Measurements from ENCODE around the gene SLC24A3. TPM values are rescaled to one million over a fixed set of nuclear protein-coding genes. Genes with fewer than 3 reads are reported as not detected.

Gene SLC24A3
- total RNA-seq, 1 experiment from 2014 or later: not detected

DNA sequence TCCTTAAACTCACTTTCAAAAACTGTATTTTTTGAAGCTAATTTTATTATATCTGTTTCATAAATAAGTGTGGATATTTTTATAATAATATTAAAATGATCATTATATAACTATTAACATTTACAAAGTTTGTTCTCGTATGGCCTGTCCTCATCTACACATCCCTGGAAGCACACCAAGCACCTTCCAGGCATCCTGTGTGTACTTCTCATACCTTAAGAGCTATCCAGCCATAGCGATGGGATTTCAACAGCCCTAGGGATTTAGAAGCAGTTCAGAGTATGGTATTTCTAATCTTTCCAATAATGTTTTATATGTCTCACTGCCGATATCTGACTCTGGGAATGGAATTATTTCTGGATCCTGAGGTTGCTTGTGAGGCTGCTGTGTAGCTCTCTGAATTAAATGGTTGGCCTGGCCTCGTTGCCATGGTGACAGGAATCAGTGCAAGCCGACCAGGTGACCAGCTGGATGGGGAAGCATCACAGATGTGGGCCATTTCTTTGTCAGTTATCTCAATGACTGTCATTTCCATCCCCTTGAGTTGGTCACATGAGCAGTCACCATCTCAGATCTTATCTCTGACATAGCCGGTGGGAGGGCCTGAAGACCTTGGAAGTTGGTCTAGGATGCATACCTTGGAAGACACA is 280.4 kb downstream of the SLC24A3 start:
- Histone ChIP-seq H3K27ac (ENCODE audit: low read length) (no peak overlapping the region), H3K36me3 (ENCODE audit: control insufficient read depth, insufficient read depth, low read length) (no peaks in the 10 kb centered on the region), H3K9me3 (ENCODE audit: control insufficient read depth, insufficient read depth, low read depth, low read length) (no peaks in the 10 kb centered on the region), H3K4me3 (ENCODE audit: low read depth in 2 of 2, low read length in 2 of 2) (no peak overlapping the region), H3K4me1 (ENCODE audit: control insufficient read depth, insufficient read depth, low read length) (no peaks in the 10 kb centered on the region), H3K27me3 (ENCODE audit: control insufficient read depth, insufficient read depth, low read length) (peaks cover 4% of the 10 kb centered on the region; the same call in 1 of the 2 replicates)
- no peak for TF ChIP-seq POLR2AphosphoS5 (IDR thresholded peaks at IDR 0.05; ENCODE audit: low read depth, low read length)
- TF ChIP-seq, protein P1, sequence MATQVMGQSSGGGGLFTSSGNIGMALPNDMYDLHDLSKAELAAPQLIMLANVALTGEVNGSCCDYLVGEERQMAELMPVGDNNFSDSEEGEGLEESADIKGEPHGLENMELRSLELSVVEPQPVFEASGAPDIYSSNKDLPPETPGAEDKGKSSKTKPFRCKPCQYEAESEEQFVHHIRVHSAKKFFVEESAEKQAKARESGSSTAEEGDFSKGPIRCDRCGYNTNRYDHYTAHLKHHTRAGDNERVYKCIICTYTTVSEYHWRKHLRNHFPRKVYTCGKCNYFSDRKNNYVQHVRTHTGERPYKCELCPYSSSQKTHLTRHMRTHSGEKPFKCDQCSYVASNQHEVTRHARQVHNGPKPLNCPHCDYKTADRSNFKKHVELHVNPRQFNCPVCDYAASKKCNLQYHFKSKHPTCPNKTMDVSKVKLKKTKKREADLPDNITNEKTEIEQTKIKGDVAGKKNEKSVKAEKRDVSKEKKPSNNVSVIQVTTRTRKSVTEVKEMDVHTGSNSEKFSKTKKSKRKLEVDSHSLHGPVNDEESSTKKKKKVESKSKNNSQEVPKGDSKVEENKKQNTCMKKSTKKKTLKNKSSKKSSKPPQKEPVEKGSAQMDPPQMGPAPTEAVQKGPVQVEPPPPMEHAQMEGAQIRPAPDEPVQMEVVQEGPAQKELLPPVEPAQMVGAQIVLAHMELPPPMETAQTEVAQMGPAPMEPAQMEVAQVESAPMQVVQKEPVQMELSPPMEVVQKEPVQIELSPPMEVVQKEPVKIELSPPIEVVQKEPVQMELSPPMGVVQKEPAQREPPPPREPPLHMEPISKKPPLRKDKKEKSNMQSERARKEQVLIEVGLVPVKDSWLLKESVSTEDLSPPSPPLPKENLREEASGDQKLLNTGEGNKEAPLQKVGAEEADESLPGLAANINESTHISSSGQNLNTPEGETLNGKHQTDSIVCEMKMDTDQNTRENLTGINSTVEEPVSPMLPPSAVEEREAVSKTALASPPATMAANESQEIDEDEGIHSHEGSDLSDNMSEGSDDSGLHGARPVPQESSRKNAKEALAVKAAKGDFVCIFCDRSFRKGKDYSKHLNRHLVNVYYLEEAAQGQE (IDR thresholded peaks at IDR 0.05; ENCODE audit: insufficient read depth in 1 of 2, low read depth in 2 of 2, low read length in 1 of 2): no peak
- TF ChIP-seq TCF7L2 (IDR thresholded peaks at IDR 0.05; ENCODE audit: low read depth, low read length): no peak
- TF ChIP-seq SIN3A (IDR thresholded peaks at IDR 0.05; ENCODE audit: borderline replicate concordance, insufficient read depth, low read depth, low read length): no peak
- TF ChIP-seq, protein P2, sequence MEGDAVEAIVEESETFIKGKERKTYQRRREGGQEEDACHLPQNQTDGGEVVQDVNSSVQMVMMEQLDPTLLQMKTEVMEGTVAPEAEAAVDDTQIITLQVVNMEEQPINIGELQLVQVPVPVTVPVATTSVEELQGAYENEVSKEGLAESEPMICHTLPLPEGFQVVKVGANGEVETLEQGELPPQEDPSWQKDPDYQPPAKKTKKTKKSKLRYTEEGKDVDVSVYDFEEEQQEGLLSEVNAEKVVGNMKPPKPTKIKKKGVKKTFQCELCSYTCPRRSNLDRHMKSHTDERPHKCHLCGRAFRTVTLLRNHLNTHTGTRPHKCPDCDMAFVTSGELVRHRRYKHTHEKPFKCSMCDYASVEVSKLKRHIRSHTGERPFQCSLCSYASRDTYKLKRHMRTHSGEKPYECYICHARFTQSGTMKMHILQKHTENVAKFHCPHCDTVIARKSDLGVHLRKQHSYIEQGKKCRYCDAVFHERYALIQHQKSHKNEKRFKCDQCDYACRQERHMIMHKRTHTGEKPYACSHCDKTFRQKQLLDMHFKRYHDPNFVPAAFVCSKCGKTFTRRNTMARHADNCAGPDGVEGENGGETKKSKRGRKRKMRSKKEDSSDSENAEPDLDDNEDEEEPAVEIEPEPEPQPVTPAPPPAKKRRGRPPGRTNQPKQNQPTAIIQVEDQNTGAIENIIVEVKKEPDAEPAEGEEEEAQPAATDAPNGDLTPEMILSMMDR (IDR thresholded peaks at IDR 0.05): no peak
- BruUV-seq (replicated peaks): no TSS peak
- intact Hi-C loops (cut with micrococcal nuclease; ENCODE audit: unreplicated experiment) (no loop called here), in situ Hi-C loops (cut with HindIII; ENCODE audit: low pct_unique_long_range_greater_than_20kb, low sequenced_read_pairs) (no loop called here)
- ChIA-PET CTCF (no interaction called here), POLR2A (no interaction called here)
- no peak for DNase-seq (ENCODE audit: low read depth, low spot score)
- ATAC-seq: no peak

DNA sequence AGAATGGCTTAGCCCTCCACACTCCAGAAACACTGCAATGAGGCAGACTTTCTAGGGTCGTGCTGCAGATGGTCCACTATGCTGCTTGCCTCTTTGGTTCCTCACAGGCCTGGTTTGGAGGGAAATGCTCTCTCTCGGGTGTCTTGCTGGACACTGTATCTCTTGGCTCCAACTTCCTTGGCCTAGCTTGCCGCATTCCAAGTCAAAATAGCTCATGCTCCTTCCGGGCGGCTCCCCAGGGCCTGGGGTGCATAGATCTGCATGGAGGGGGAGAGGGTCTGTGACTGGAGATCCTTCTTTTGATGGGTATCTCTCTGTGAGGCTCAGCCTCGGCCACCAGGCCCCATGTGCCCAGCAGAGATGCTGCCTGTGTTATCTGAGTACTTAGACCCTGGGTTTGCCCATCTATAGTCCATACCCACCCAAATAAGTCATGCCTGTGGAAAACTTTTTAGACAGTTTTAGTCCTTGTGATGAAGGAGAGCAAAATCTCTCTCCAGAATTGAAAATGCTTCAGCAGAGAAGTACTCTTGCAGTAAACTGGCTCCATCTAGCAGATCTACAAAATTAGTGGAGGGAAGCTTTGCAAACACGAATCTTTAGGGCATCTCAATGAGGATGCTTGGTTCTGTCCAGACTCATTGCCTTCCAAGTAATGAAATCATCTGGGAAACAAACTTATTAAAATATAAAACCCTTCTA is 281.5 kb downstream of the SLC24A3 start:
- Histone ChIP-seq H3K27me3 (ENCODE audit: control insufficient read depth, insufficient read depth, low read length) (peaks cover 4% of the 10 kb centered on the region; the same call in 1 of the 2 replicates), H3K4me1 (ENCODE audit: control insufficient read depth, insufficient read depth, low read length) (no peaks in the 10 kb centered on the region), H3K27ac (ENCODE audit: low read length) (no peak overlapping the region), H3K9me3 (ENCODE audit: control insufficient read depth, insufficient read depth, low read depth, low read length) (no peaks in the 10 kb centered on the region), H3K4me3 (ENCODE audit: low read depth in 2 of 2, low read length in 2 of 2) (no peak overlapping the region), H3K36me3 (ENCODE audit: control insufficient read depth, insufficient read depth, low read length) (no peaks in the 10 kb centered on the region)
- TF ChIP-seq, protein P2 (IDR thresholded peaks at IDR 0.05): no peak
- TF ChIP-seq TCF7L2 (IDR thresholded peaks at IDR 0.05; ENCODE audit: low read depth, low read length) (no peak), SIN3A (IDR thresholded peaks at IDR 0.05; ENCODE audit: borderline replicate concordance, insufficient read depth, low read depth, low read length) (no peak), POLR2AphosphoS5 (IDR thresholded peaks at IDR 0.05; ENCODE audit: low read depth, low read length) (no peak)
- TF ChIP-seq, protein P1 (IDR thresholded peaks at IDR 0.05; ENCODE audit: insufficient read depth in 1 of 2, low read depth in 2 of 2, low read length in 1 of 2): no peak
- BruUV-seq (replicated peaks): no TSS peak
- intact Hi-C loops (cut with micrococcal nuclease; ENCODE audit: unreplicated experiment): no loop called here
- ATAC-seq: no peak
- in situ Hi-C loops (cut with HindIII; ENCODE audit: low pct_unique_long_range_greater_than_20kb, low sequenced_read_pairs): no loop called here
- DNase-seq (ENCODE audit: low read depth, low spot score): no peak
- CTCF ChIA-PET: no interaction called here
- POLR2A ChIA-PET: no interaction called here

Measured in Panc1 (cell line).